Measurements from ENCODE around the gene SERINC4. TPM values are rescaled to one million over a fixed set of nuclear protein-coding genes. Genes with fewer than 3 reads are reported as not detected.
A peak's percentile ranks its signal among the peaks of the same experiment; 100 is the strongest.
"Not testable (repeated sequence)": the region's sequence is repeated elsewhere in the genome, so short reads cannot be mapped to it uniquely, and the experiment has no call there.

Gene SERINC4
- total RNA-seq, 1 donor from 2014 or later: not detected

GRCh38 chr15:43826508-43827341 lies 26.7 kb upstream of the SERINC4 start, which contains the start of gene WDR76:
TSS of gene WDR76 (plus strand) at chr15:43827002. CDS start at chr15:43827033, 31 bp downstream.
- no peaks in the 10 kb centered on the region for H3K36me3 ChIP-seq
- H3K4me3 ChIP-seq: peak within 1 kb of the TSS; percentile 45 to 74
- H3K9me3 ChIP-seq: no peaks in the 10 kb centered on the region
- peaks cover 9 to 18% of the 10 kb centered on the region in 2 donors for H3K4me1 ChIP-seq
- intact Hi-C loops (cut with DNase I): loop anchor here (10.0 kb wide), 1 partner anchor 52 kb away; the partner anchor contains the start of gene ELL3
- H3K27me3 ChIP-seq: no peaks in the 10 kb centered on the region
- H3K27ac ChIP-seq: peak within 1 kb of the TSS; percentile 60 to 80
- DNase-seq (ENCODE audit: low spot score in 2 of 2): peak; percentile 21 to 89
- TF ChIP-seq CTCF (IDR thresholded peaks at IDR 0.05): no peak

GRCh38 chr15:43826029-43826507 lies 26.0 kb upstream of the SERINC4 start:
- intact Hi-C loops (cut with DNase I): loop anchor here (10.0 kb wide), 1 partner anchor 51 kb away; the partner anchor contains the start of gene ELL3
- Histone ChIP-seq H3K27me3 (no peaks in the 10 kb centered on the region), H3K4me1 (peaks cover 9 to 18% of the 10 kb centered on the region in 2 donors), H3K27ac (peak overlapping the region; percentile 60 to 80), H3K9me3 (no peaks in the 10 kb centered on the region), H3K4me3 (peak overlapping the region in 1 of 2 donors; percentile 74), H3K36me3 (no peaks in the 10 kb centered on the region)
- TF ChIP-seq CTCF (IDR thresholded peaks at IDR 0.05): no peak
- DNase-seq (ENCODE audit: low spot score in 2 of 2): no peak

- not testable (repeated sequence) for H3K36me3 ChIP-seq; H3K27me3 ChIP-seq; H3K9me3 ChIP-seq; H3K27ac ChIP-seq; DNase-seq (ENCODE audit: low spot score in 2 of 2); H3K4me3 ChIP-seq
- H3K4me1 ChIP-seq: peaks cover 9 to 18% of the 10 kb centered on the region in 2 donors
- intact Hi-C loops (cut with DNase I): loop anchor here (2.0 to 10.0 kb wide), 2 partner anchors 25 to 51 kb away; partner anchors contain the start of genes ELL3, HYPK and SERINC4
Measured at GRCh38 chr15:43825305-43825704, 25.3 kb upstream of the SERINC4 start.

GRCh38 chr15:43824302-43825246 lies 24.6 kb upstream of the SERINC4 start, which contains the start of gene MFAP1:
TSS of gene MFAP1 (minus strand) at chr15:43824690. CDS start at chr15:43824569, 121 bp downstream.
- Histone ChIP-seq H3K36me3 (no peaks in the 10 kb centered on the region), H3K9me3 (no peaks in the 10 kb centered on the region), H3K27me3 (no peaks in the 10 kb centered on the region), H3K4me3 (peak within 1 kb of the TSS; percentile 57 to 83), H3K27ac (peak within 1 kb of the TSS; percentile 91 to 92), H3K4me1 (peaks cover 9 to 18% of the 10 kb centered on the region in 2 donors)
- intact Hi-C loops (cut with DNase I): loop anchor here (1.0 to 10.0 kb wide), 3 partner anchors 24 to 50 kb away; partner anchors contain the start of genes ELL3, HYPK, SERF2 and SERINC4
- no peak for TF ChIP-seq CTCF (IDR thresholded peaks at IDR 0.05)
- peak; percentile 83 to 97 for DNase-seq (ENCODE audit: low spot score in 2 of 2)

- no peak for DNase-seq (ENCODE audit: low spot score in 2 of 2)
- Histone ChIP-seq H3K4me1 (peaks cover 8 to 15% of the 10 kb centered on the region in 2 donors), H3K27me3 (no peaks in the 10 kb centered on the region), H3K36me3 (peaks cover 7 to 13% of the 10 kb centered on the region in 2 donors), H3K4me3 (no peak overlapping the region), H3K9me3 (no peaks in the 10 kb centered on the region), H3K27ac (no peak overlapping the region)
- intact Hi-C loops (cut with DNase I): loop anchor here (10.0 kb wide), 1 partner anchor 47 kb away; the partner anchor contains the start of gene ELL3
- TF ChIP-seq CTCF (IDR thresholded peaks at IDR 0.05): no peak
Measured at GRCh38 chr15:43821505-43821904, 21.5 kb upstream of the SERINC4 start.

- intact Hi-C loops (cut with DNase I): not testable (repeated sequence)
- peaks cover 71 to 72% of the 10 kb centered on the region in 2 donors for H3K36me3 ChIP-seq
Measured at GRCh38 chr15:43815064-43815463, 15.0 kb upstream of the SERINC4 start.

More at GRCh38 chr15:43815064-43815463, 15.0 kb upstream of the SERINC4 start:
- not testable (repeated sequence) for H3K9me3 ChIP-seq; H3K27ac ChIP-seq; H3K4me1 ChIP-seq; DNase-seq (ENCODE audit: low spot score in 2 of 2); H3K27me3 ChIP-seq; H3K4me3 ChIP-seq

All from ascending aorta (tissue), 2 donors.